GM12891 (cell line): ENCODE measurements around the gene DCDC2.
"Not testable (repeated sequence)": the region's sequence is repeated elsewhere in the genome, so short reads cannot be mapped to it uniquely, and the experiment has no call there.

Experiments
- DNase-seq: peaks from one replicate; pipeline ENCODE4 v3.0.0; 2011; ENCODE audit warnings: low spot score; ENCODE audit not compliant: insufficient read length
- FAIRE-seq: peaks from 2 replicates; lab custom pipeline; 2011; peaks lifted over from hg19 to GRCh38; lab: Jason Lieb, UNC
- PAX5 ChIP-seq: IDR thresholded peaks from 2 replicates; pipeline ENCODE4 v1.6.1; 2011; ENCODE audit warnings: low read length, moderate library complexity, mild to moderate bottlenecking; ENCODE audit not compliant: insufficient read depth, severe bottlenecking
- POLR2A ChIP-seq: IDR thresholded peaks from 2 replicates; pipeline ENCODE4 v1.6.1; 2011; ENCODE audit warnings: low read depth, low read length, control low read depth
- POLR2AphosphoS5 ChIP-seq: IDR thresholded peaks from 2 replicates; pipeline ENCODE4 v1.6.1; 2011; ENCODE audit warnings: low read depth, low read length, control low read depth
- POU2F2 ChIP-seq: IDR thresholded peaks from 2 replicates; pipeline ENCODE4 v1.6.1; 2011; ENCODE audit warnings: low read depth, mild to moderate bottlenecking, control low read depth, low read length, moderate library complexity
- SPI1 ChIP-seq: IDR thresholded peaks from 2 replicates; pipeline ENCODE4 v1.6.1; 2011; ENCODE audit warnings: low read depth, low read length, control low read depth
- TAF1 ChIP-seq: IDR thresholded peaks from 2 replicates; pipeline ENCODE4 v1.6.1; 2011; ENCODE audit warnings: low read depth, low read length, control low read depth

DCDC2 gene

DNA sequence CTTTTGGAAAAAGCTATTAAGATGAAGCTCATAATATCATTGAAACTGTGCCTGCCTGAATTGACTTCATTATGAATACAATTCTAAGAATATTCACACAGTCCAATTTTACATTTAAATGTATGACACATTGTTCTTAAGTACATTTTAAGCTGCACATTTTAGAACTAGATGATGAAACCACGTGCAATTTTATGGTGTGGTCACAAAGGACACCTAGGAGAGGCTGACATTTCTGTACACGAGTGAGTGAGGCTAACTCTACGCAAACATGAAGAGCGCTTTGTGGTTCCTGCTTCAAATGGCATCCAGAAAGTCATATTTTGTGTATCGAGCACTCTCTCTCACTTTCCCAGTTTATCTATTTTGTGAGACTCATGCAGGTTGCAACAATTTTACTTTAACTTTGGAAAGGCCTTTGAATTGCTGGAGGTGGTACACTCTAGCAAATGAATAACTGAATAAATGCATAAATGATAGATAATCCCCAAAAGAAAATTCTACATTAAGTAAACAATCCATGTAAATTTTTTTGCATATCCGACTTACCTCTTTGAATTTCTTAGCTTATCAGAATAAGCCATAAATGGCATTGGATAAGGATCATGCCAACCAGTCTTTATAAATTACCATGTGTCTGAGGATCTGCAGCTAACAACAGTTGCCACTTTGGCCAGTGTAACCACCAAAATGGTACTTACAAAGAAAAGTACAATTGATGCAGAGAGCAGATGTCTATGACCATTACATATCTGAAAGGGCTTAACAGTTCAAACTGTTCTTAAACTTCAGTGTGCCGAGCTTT is 134.5 kb downstream of the DCDC2 start:
- FAIRE-seq (no peak), DNase-seq (no peak)

GRCh38 chr6:24219670-24220069 is 138.2 kb downstream of the DCDC2 start:
- DNase-seq (no peak), FAIRE-seq (no peak)
- no peak for TF ChIP-seq SPI1
- TF ChIP-seq POLR2AphosphoS5 = no peak
- no peak for TF ChIP-seq PAX5
- no peak for TF ChIP-seq POLR2A
- TF ChIP-seq TAF1 = no peak
- TF ChIP-seq POU2F2 = no peak

More for the DNA sequence above, 134.5 kb downstream of the DCDC2 start:
- TF ChIP-seq SPI1 (no peak), POLR2AphosphoS5 (no peak), POLR2A (no peak), POU2F2 (no peak), TAF1 (no peak), PAX5 (no peak)

DNA sequence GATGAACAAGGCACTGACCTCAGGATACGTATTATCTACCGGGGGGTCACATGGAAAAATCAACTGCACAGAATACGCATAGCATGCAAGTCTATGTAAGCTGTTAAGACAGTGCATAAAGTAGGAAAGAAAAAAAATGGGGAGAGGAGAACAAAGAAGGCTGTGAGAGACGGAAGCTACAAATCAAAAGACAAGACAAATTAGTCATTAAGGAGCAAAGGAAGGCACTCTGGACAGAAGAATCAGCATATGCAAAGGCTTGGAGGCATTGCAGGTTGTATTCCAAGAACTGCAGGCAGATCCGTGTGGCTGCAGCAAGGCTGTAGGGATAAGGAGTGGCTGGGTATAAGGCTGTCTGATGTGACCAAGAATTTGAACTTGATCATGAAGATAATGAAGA is 142.9 kb downstream of the DCDC2 start:
- DNase-seq (no peak), FAIRE-seq (no peak)
- TF ChIP-seq POU2F2 = no peak
- TF ChIP-seq TAF1 = no peak
- TF ChIP-seq POLR2AphosphoS5 = no peak
- no peak for TF ChIP-seq PAX5
- TF ChIP-seq SPI1 = no peak
- no peak for TF ChIP-seq POLR2A

DNA sequence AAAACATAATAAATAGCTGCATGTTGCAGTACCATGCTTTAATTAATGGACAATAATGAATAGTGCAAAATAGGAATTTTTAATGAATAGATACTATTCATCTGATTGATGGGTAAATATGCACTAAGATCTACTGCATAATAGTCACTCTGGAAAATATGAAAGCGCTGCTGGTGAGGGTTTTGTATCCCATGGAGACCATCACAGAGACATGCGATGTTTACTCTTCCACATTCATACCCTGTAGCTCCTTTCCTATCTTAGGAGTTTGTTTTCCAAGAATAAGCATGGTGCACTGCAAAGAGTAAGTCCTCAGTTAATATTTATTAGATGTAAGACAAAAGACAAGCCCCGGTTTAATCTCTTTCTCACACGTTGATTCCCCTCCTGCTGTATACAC is 150.4 kb downstream of the DCDC2 start:
- no peak for FAIRE-seq
- no peak for TF ChIP-seq PAX5
- TF ChIP-seq SPI1 = no peak
- TF ChIP-seq POLR2AphosphoS5 = no peak
- TF ChIP-seq TAF1 = no peak
- no peak for TF ChIP-seq POLR2A
- TF ChIP-seq POU2F2 = no peak
- DNase-seq = no peak

DNA sequence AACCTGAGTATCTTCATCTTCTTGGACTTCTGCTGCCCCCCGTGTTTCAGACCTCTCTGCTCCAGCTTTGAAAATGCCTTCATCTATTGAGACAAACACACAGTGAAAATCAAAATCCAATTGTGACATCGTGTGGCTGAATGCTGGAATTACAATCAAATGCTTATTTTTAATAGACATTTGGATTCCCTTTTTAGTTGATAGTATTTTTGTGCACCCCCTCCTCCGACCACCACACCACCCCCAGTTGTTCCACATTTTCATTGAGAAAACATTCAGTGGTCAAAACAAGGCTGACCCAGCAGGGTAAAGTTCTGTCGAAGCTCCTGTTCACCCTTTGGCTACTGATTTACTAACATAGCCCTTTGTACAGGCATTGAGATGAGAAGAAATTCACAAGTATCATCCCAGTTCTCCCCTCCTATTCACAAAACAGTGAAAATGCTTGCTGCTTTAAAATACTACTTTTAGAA is 152.8 kb downstream of the DCDC2 start:
- TF ChIP-seq TAF1 = no peak
- TF ChIP-seq POLR2AphosphoS5 = no peak
- TF ChIP-seq PAX5 = no peak
- no peak for TF ChIP-seq POLR2A
- no peak for TF ChIP-seq SPI1
- no peak for TF ChIP-seq POU2F2
- DNase-seq (peak; percentile 4), FAIRE-seq (peak; percentile 63)

DNA sequence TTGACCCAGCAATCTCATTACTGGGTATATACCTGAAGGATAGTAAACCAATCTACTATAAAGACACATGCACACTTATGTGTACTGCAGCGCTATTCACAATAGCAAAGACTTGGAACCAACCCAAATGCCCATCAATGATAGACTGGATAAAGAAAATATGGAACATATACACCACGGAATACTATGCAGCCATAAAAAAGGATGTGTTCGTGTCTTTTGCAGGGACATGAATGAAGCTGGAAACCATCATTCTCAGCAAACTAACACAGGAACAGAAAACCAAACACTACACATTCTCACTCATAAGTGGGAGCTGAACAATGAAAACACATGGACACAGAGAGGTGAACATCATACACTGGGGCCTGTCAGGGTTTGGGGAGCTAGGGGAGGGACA is 153.7 kb downstream of the DCDC2 start:
- DNase-seq, FAIRE-seq: not testable (repeated sequence)

DNA sequence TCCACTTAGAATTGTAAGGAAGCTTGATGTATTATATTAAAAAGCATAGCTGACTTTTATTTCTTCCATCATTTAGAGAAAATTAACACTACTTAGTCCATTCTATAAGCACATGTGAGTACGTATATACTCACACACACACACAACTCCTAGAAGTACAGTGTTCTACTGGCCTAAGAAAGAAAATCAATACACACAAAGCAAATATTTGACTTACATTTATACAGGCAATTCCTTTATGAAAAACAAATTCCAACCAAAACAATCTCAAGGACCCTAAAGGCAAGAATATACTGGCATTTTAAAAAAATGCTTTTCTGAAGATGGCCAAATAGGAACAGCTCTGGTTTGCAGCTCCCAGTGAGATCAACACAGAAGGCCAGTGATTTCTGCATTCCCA is 160.0 kb downstream of the DCDC2 start:
- FAIRE-seq (no peak), DNase-seq (no peak)

DNA sequence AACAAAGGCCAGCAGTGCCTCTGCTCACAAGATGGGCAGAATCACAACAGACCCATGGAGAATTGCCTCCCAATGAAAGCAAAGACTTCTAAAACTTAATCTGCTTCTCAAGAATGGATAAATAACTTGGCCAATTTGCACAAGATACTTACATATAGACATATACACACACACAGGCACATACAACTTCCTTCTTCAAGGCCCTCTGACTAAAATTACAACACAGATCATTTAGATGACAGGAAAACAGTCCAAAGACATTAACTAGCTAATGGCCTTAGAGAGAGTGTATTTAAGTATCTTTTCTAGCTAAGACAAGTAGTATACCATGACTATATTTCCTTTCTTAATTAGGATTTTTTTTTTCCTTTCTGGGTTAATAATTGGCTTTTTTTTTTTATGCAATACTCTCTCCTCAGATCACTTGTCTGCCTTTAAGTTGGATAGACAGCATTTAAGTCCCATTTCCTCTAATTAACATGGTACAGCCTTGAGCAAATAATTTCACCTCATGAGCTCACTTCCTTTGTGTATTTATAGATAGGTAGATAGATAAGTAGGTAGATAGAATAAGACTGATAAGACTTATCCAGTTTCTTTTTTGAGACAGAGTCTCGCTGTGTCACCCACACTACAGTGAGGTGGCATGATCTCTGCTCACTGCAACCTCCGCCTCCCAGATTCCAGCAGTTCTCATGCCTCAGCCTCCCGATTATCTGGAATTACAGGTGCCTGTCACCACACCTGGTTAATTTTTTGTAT is 161.8 kb downstream of the DCDC2 start:
- TF ChIP-seq POLR2AphosphoS5 = no peak
- no peak for TF ChIP-seq POLR2A
- TF ChIP-seq TAF1 = no peak
- TF ChIP-seq SPI1 = no peak
- TF ChIP-seq PAX5 = no peak
- TF ChIP-seq POU2F2 = no peak
- no peak for FAIRE-seq
- no peak for DNase-seq

More for the DNA sequence above, 160.0 kb downstream of the DCDC2 start:
- TF ChIP-seq POLR2A (no peak), SPI1 (no peak), POU2F2 (no peak), PAX5 (no peak), TAF1 (no peak), POLR2AphosphoS5 (no peak)

GRCh38 chr6:24194978-24195700 is 162.7 kb downstream of the DCDC2 start:
- TF ChIP-seq POU2F2 (no peak), PAX5 (no peak), POLR2A (no peak), TAF1 (no peak), SPI1 (no peak)
- no peak for FAIRE-seq
- no peak for DNase-seq
